ENCODE data around the gene CD302. TPM values are rescaled to one million over a fixed set of nuclear protein-coding genes. Genes with fewer than 3 reads are reported as not detected.

CD302 gene
- total RNA-seq (2022; extraction: Qiagen RNA extraction; ENCODE audit: low read depth): 0.89 to 2.5 TPM (median 2.2 TPM) in 5 replicates

DNA sequence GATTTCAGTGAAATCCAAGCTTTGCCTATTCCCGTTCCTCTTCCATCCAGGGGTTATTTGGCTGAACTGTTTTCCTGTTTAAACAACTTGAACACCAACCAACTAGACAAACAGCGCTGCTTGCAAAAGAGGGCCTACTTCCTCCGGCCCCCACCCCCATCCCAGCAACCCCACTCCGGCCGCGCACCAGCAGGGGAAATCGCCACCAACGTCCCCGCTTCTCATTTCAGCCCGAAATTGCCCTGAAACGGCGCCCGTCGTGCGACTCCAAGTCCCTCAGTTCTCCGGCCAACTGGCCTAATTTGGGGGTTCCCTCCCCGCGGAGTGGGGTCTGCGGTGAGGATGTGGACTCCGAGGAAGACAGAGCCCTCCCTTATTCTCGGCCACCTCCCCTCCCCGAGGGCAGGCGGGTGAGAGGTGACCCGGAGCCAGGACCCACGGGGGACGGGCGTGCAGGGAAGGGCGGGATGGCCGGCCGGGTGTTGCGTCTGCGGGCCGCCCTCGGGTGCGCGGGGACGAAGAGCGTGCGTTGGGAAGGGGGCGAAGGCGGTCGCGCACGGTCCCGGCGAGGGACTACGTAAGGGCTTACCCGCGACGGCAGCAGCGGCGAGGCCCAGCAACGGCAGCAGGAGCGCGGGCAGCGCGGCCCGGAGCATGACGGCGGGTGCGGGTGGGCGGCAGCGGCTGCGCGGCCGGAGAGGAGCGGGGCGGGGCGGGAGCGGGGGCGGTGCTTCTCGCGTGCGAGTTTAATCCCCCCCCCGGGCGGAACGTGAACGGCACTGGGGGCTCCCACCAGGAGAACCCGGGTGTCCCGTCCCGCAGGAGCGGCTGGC lies at the start of gene CD302:
CD302 (minus strand) TSS at position 666 of the 833 bp plus-strand sequence; CDS start at position 656, 10 bp downstream.

Other genes starting within 250 kb of the CD302 start
- gene BAZ2B, start 181.7 kb downstream of the CD302 start, total RNA-seq (2022; extraction: Qiagen RNA extraction; ENCODE audit: low read depth): 5.5 to 14.4 TPM (median 10.1 TPM) in 5 replicates
- gene MARCHF7, start 85.7 kb downstream of the CD302 start, total RNA-seq (2022; extraction: Qiagen RNA extraction; ENCODE audit: low read depth): 32.3 to 76.2 TPM (median 56.5 TPM) in 5 replicates
- 0.09 to 0.27 TPM (median 0.14 TPM) in 5 replicates for gene LY75, start 106.5 kb upstream of the CD302 start, total RNA-seq (2022; extraction: Qiagen RNA extraction; ENCODE audit: low read depth)

Data from A549 treated with RU486 at 1 μM for 4 hours (cell line).